ENCODE results near the gene OBSCN. TPM values are rescaled to one million over a fixed set of nuclear protein-coding genes. Genes with fewer than 3 reads are reported as not detected.

Gene OBSCN
- total RNA-seq, 2 experiments from 2014 or later, result 13.7 to 14.9 TPM

DNA sequence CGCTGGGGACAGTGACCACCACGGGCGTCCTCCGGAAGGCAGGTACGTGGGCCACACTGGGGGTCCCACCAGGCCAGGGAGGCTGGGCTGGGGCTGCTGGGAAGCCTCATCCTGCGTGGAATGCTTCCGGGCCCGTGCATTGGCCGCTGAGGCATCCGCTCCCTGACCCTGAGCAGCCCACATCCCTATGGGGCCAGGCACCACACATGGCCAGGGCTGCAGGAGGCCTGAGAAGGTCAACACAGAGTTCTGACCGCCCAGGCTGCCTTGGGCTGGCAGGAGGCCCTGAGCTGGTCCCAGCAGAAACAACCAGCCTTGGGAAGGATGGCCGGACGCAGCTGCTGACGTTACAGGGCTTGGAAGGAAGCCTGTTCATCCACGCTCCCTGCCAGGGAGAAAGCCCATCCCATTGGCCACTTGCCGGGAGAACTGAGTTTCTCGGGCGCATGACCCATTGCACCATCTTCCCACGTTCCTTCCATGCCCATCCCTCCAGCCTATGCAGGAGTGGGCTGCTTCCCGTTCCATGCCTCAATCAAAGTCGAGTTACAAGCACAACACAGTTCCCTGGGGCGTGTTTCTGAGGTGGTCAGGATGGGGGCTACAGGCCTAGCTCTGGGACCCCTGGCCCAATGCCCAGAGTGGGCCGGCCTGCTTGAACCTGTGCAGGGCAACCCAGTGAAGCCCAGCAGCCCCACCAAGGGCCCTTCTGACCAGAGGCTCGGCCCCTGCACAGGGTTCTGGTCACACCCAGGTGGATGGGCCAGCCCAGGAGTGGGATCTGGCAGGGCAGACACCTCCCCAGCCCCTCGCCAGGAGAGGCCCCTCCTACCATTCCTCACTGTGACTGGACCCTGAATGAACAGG, 167.1 kb downstream of the OBSCN start:
- H3K27ac Mint-ChIP-seq, result no peak overlapping the region
- H3K4me1 Mint-ChIP-seq, result peaks cover 9% of the 10 kb centered on the region
- no peaks in the 10 kb centered on the region for H3K9me3 Mint-ChIP-seq
- DNase-seq, result no peak
- peaks cover 13% of the 10 kb centered on the region for H3K27me3 Mint-ChIP-seq
- no peak overlapping the region for H3K4me3 Mint-ChIP-seq
- H3K36me3 Mint-ChIP-seq, result no peaks in the 10 kb centered on the region

DNA sequence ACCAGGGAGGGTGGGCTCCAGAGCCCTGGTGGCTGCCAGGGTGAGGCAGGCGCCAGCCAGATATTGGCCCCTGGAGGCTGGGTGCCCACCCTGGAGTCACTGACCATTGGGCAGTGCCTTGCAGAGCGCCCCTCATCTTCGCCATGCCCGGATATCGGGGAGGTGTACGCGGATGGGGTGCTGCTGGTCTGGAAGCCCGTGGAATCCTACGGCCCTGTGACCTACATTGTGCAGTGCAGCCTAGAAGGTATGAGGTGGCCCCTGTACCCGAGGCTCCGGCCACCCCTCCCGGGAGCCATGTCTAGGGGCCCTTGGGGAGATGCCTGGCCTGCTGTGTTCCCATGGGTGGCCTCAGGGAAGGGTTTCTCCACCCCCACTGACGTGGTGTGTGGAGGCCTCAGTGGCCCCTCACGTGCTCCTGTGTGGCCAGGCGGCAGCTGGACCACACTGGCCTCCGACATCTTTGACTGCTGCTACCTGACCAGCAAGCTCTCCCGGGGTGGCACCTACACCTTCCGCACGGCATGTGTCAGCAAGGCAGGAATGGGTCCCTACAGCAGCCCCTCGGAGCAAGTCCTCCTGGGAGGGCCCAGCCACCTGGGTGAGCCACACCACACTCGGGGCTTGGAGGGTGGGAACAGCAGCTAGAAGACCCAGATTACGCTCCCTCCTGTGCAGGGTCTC, 167.9 kb downstream of the OBSCN start:
- H3K27ac Mint-ChIP-seq, result no peak overlapping the region
- no peak overlapping the region for H3K4me3 Mint-ChIP-seq
- no peaks in the 10 kb centered on the region for H3K9me3 Mint-ChIP-seq
- peaks cover 18% of the 10 kb centered on the region for H3K27me3 Mint-ChIP-seq
- DNase-seq, result no peak
- H3K4me1 Mint-ChIP-seq, result peaks cover 9% of the 10 kb centered on the region
- H3K36me3 Mint-ChIP-seq, result no peaks in the 10 kb centered on the region

GRCh38 chr1:228376262-228376628, 168.4 kb downstream of the OBSCN start:
- H3K36me3 Mint-ChIP-seq, result no peaks in the 10 kb centered on the region
- H3K27ac Mint-ChIP-seq, result no peak overlapping the region
- H3K9me3 Mint-ChIP-seq, result no peaks in the 10 kb centered on the region
- peaks cover 9% of the 10 kb centered on the region for H3K4me1 Mint-ChIP-seq
- H3K4me3 Mint-ChIP-seq, result no peak overlapping the region
- H3K27me3 Mint-ChIP-seq, result peaks cover 18% of the 10 kb centered on the region
- no peak for DNase-seq

DNA sequence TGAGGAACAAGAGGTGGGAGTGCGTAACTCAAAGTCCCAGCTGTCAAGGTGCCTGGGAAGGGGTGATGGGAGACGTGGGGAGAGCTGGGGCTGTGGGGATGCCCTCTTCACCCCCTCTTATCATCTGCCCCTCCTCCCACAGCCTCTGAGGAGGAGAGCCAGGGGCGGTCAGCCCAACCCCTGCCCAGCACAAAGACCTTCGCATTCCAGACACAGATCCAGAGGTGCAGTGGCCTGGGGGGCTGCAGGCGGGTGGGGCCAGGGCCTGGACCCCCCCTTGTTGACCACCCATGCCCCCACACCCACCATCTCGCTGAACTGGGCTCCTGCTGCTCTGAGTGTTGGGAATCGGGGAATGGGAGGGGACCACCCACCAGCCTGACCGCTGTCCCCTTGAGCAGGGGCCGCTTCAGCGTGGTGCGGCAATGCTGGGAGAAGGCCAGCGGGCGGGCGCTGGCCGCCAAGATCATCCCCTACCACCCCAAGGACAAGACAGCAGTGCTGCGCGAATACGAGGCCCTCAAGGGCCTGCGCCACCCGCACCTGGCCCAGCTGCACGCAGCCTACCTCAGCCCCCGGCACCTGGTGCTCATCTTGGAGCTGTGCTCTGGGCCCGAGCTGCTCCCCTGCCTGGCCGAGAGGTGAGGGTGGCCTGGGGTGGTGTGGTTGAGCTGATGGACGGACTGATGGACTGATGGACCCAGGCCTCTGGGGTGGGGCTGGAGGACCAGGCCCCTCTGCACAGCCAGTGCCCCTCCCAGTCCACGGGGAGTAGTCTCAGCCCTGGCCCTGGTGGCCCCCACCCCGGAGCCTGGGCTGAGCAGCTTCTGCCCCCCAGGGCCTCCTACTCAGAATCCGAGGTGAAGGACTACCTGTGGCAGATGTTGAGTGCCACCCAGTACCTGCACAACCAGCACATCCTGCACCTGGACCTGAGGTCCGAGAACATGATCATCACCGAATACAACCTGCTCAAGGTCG, 169.1 kb downstream of the OBSCN start:
- Mint-ChIP-seq H3K4me1 (peaks cover 9% of the 10 kb centered on the region), H3K9me3 (no peaks in the 10 kb centered on the region), H3K27me3 (peaks cover 18% of the 10 kb centered on the region), H3K4me3 (no peak overlapping the region), H3K27ac (no peak overlapping the region), H3K36me3 (no peaks in the 10 kb centered on the region)
- no peak for DNase-seq

- H3K4me1 Mint-ChIP-seq, result peaks cover 9% of the 10 kb centered on the region
- no peaks in the 10 kb centered on the region for H3K36me3 Mint-ChIP-seq
Observed at GRCh38 chr1:228377664-228378089, 169.8 kb downstream of the OBSCN start.

GRCh38 chr1:228378090-228378872, 170.4 kb downstream of the OBSCN start:
- Mint-ChIP-seq H3K27me3 (peaks cover 18% of the 10 kb centered on the region), H3K4me3 (peak overlapping the region; percentile 78), H3K4me1 (peaks cover 9% of the 10 kb centered on the region), H3K27ac (no peak overlapping the region), H3K36me3 (no peaks in the 10 kb centered on the region), H3K9me3 (no peaks in the 10 kb centered on the region)
- DNase-seq, result peak; percentile 76

More at GRCh38 chr1:228377664-228378089, 169.8 kb downstream of the OBSCN start:
- Mint-ChIP-seq H3K9me3 (no peaks in the 10 kb centered on the region), H3K4me3 (no peak overlapping the region), H3K27ac (no peak overlapping the region), H3K27me3 (peaks cover 18% of the 10 kb centered on the region)
- no peak for DNase-seq

- Mint-ChIP-seq H3K27me3 (peaks cover 18% of the 10 kb centered on the region), H3K9me3 (no peaks in the 10 kb centered on the region)
- DNase-seq, result no peak
Observed at GRCh38 chr1:228378873-228379460, 171.1 kb downstream of the OBSCN start.

GRCh38 chr1:228379666-228380065, 171.8 kb downstream of the OBSCN start:
- no peak overlapping the region for H3K4me3 Mint-ChIP-seq

More at GRCh38 chr1:228378873-228379460, 171.1 kb downstream of the OBSCN start:
- Mint-ChIP-seq H3K36me3 (no peaks in the 10 kb centered on the region), H3K4me1 (peaks cover 9% of the 10 kb centered on the region), H3K4me3 (peak overlapping the region; percentile 78), H3K27ac (no peak overlapping the region)

DNA sequence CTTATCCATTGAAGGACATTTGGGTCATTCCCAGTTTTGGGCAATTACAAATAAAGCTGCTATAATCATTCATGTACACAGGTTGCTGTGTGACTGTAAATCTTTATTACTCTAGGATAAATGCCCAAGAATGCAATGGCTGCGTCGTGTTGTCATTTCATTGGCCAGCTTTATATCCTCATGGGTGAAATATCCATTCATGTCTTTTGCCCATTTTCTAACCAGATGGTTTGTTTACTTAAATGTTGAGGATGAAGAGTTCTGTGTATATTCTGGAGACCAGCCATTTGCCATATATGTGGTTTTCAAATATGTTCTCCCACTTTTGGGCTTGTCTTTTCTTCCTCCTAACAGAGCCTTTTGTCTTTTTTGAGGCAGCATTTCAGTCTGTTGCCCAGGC, 173.5 kb downstream of the OBSCN start:
- no peak for DNase-seq
- no peaks in the 10 kb centered on the region for H3K36me3 Mint-ChIP-seq
- H3K4me3 Mint-ChIP-seq, result no peak overlapping the region
- peaks cover 9% of the 10 kb centered on the region for H3K4me1 Mint-ChIP-seq
- H3K9me3 Mint-ChIP-seq, result no peaks in the 10 kb centered on the region
- H3K27ac Mint-ChIP-seq, result no peak overlapping the region
- H3K27me3 Mint-ChIP-seq, result peaks cover 18% of the 10 kb centered on the region

More at GRCh38 chr1:228379666-228380065, 171.8 kb downstream of the OBSCN start:
- Mint-ChIP-seq H3K27me3 (peaks cover 18% of the 10 kb centered on the region), H3K36me3 (no peaks in the 10 kb centered on the region), H3K27ac (no peak overlapping the region), H3K4me1 (peaks cover 9% of the 10 kb centered on the region), H3K9me3 (no peaks in the 10 kb centered on the region)
- no peak for DNase-seq

- H3K36me3 Mint-ChIP-seq, result no peaks in the 10 kb centered on the region
- no peak overlapping the region for H3K4me3 Mint-ChIP-seq
- peaks cover 15% of the 10 kb centered on the region for H3K27me3 Mint-ChIP-seq
Observed at GRCh38 chr1:228383773-228384172, 175.9 kb downstream of the OBSCN start.

GRCh38 chr1:228385232-228385631, 177.4 kb downstream of the OBSCN start:
- H3K27me3 Mint-ChIP-seq, result peaks cover 2% of the 10 kb centered on the region
- no peak overlapping the region for H3K27ac Mint-ChIP-seq
- no peak for DNase-seq
- no peaks in the 10 kb centered on the region for H3K9me3 Mint-ChIP-seq
- H3K36me3 Mint-ChIP-seq, result no peaks in the 10 kb centered on the region
- H3K4me3 Mint-ChIP-seq, result no peak overlapping the region
- no peaks in the 10 kb centered on the region for H3K4me1 Mint-ChIP-seq

More at GRCh38 chr1:228383773-228384172, 175.9 kb downstream of the OBSCN start:
- no peak overlapping the region for H3K27ac Mint-ChIP-seq
- DNase-seq, result no peak
- no peaks in the 10 kb centered on the region for H3K9me3 Mint-ChIP-seq
- H3K4me1 Mint-ChIP-seq, result peaks cover 7% of the 10 kb centered on the region

GRCh38 chr1:228387321-228387720, 179.5 kb downstream of the OBSCN start:
- no peaks in the 10 kb centered on the region for H3K9me3 Mint-ChIP-seq
- H3K36me3 Mint-ChIP-seq, result no peaks in the 10 kb centered on the region
- H3K27me3 Mint-ChIP-seq, result no peaks in the 10 kb centered on the region
- H3K4me3 Mint-ChIP-seq, result no peak overlapping the region
- H3K27ac Mint-ChIP-seq, result no peak overlapping the region
- no peak for DNase-seq
- H3K4me1 Mint-ChIP-seq, result no peaks in the 10 kb centered on the region

DNA sequence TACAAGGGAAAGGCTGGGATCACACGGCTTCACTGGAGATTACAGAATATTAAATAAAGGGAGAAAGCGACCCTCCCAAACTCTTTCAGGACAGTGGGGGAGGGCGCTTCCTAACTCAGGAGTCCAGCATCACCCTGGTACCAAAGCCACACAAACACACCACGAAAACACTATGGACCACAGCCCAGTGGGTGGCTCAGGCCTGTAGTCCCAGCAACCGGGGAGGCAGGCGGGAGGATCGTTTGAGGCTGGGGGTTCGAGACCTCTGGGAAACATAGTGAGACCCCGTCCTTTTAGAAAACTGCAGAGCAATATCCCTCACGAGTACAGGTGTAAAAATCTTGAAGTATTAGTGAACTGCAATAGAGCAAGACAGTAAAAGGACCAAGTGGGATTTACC, 182.8 kb downstream of the OBSCN start:
- no peaks in the 10 kb centered on the region for H3K9me3 Mint-ChIP-seq
- DNase-seq, result no peak
- no peak overlapping the region for H3K4me3 Mint-ChIP-seq
- no peaks in the 10 kb centered on the region for H3K4me1 Mint-ChIP-seq
- no peak overlapping the region for H3K27ac Mint-ChIP-seq
- peaks cover 4% of the 10 kb centered on the region for H3K36me3 Mint-ChIP-seq
- H3K27me3 Mint-ChIP-seq, result no peaks in the 10 kb centered on the region

Data from activated naive CD8-positive, alpha-beta T cell treated with anti-CD3 and anti-CD28 coated beads for 36 hours (primary cell).